SU-DHL-6 (cell line): ENCODE measurements around the gene STN1.

Source experiments
- EZH2phosphoT487 ChIP-seq: fragments of 200-600 bp; sonication (generic), shearing (Covaris generic); conservative IDR thresholded peaks from 2 replicates; pipeline ENCODE4 v1.6.1; 2018; ENCODE audit warnings: mild to moderate bottlenecking, antibody characterized with exemption, low read length, moderate library complexity, mixed read lengths
- TF ChIP-seq, protein P1 (sequence below): fragments of 200-600 bp; sonication (generic); IDR thresholded peaks from one replicate; pipeline ENCODE4 v1.5.1; 2017; ENCODE audit warnings: antibody characterized with exemption, mild to moderate bottlenecking, low read length, moderate library complexity; ENCODE audit not compliant: insufficient read depth, poor library complexity, severe bottlenecking

DNA sequence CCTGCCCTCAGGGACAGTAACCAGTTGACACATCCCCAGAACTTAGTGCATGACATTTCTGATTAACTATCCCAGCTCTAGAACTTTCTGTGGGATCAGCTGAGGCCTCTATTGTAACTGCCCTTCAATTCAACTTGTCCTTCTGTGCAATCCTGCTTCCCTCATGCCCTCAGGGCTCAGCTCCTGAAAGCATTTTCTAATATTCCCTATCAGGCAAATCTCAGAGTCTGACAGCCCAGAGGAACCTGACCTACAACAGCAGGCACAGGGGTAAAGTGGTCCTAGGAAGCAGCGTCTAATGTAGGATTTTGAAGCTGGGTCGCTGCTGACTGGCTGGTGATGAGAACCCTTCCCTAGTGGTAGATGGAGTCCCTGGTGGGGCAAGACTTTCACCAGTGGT lies 13.6 kb upstream of the STN1 start:
- no peak for TF ChIP-seq EZH2phosphoT487
- TF ChIP-seq, protein P1, sequence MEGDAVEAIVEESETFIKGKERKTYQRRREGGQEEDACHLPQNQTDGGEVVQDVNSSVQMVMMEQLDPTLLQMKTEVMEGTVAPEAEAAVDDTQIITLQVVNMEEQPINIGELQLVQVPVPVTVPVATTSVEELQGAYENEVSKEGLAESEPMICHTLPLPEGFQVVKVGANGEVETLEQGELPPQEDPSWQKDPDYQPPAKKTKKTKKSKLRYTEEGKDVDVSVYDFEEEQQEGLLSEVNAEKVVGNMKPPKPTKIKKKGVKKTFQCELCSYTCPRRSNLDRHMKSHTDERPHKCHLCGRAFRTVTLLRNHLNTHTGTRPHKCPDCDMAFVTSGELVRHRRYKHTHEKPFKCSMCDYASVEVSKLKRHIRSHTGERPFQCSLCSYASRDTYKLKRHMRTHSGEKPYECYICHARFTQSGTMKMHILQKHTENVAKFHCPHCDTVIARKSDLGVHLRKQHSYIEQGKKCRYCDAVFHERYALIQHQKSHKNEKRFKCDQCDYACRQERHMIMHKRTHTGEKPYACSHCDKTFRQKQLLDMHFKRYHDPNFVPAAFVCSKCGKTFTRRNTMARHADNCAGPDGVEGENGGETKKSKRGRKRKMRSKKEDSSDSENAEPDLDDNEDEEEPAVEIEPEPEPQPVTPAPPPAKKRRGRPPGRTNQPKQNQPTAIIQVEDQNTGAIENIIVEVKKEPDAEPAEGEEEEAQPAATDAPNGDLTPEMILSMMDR = no peak
